IMR-90 (cell line): ENCODE data around the gene EYS. TPM values are rescaled to one million over a fixed set of nuclear protein-coding genes. Genes with fewer than 3 reads are reported as not detected.

Experiments
- ATAC-seq: fragments of 200-7000 bp; cut with Tn5 transposase; 2 replicates; pipeline ENCODE4 v1.9.1; 2020; ENCODE audit warnings: low read depth, mild to moderate bottlenecking, moderate library complexity
- BruUV-seq: library from RNA; stranded (reverse); fragments of 400-500 nt; replicated peaks from 2 replicates; lab custom pipeline; 2021; lab: Mats Ljungman, UMichigan
- CTCF ChIA-PET: fragments of 300-600 bp; formaldehyde crosslinking; extraction: SDS; loops from one replicate; lab custom pipeline; 2021; ENCODE audit warnings: antibody characterized with exemption; lab: Yijun Ruan, JAX
- POLR2A ChIA-PET: fragments of 300-600 bp; sonication (Branson Sonifier 250); formaldehyde crosslinking; loops from one replicate; lab custom pipeline; 2022; ENCODE audit warnings: antibody characterized with exemption; ENCODE audit not compliant: unreplicated experiment; lab: Charles Lee
- DNase-seq: peaks from one replicate; pipeline ENCODE4 v3.0.0; 2013
- H2AFZ ChIP-seq: replicated peaks from 2 replicates; pipeline ENCODE3; 2013; ENCODE audit warnings: low read length, mild to moderate bottlenecking; ENCODE audit not compliant: poor library complexity
- H2AK5ac ChIP-seq: 2 replicates; pipeline ENCODE4 v1.6.1; 2013; ENCODE audit warnings: low read depth, low read length, inconsistent platforms
- H2AK9ac ChIP-seq: replicated peaks from 2 replicates; pipeline ENCODE3; 2013; ENCODE audit warnings: mild to moderate bottlenecking, low read depth, low read length, moderate library complexity; ENCODE audit not compliant: poor library complexity
- H2BK120ac ChIP-seq: 2 replicates; pipeline ENCODE4 v1.6.1; 2013; ENCODE audit warnings: low read depth, low read length, inconsistent platforms
- H2BK15ac ChIP-seq: 3 replicates; pipeline ENCODE4 v1.6.1; 2013; ENCODE audit warnings: low read depth, low read length, inconsistent platforms
- H2BK20ac ChIP-seq: 2 replicates; pipeline ENCODE4 v1.6.1; 2013; ENCODE audit warnings: low read depth, mild to moderate bottlenecking, inconsistent platforms, low read length, moderate library complexity
- H2BK5ac ChIP-seq: 2 replicates; pipeline ENCODE4 v1.6.1; 2013; ENCODE audit warnings: mild to moderate bottlenecking, low read depth, low read length, inconsistent platforms; ENCODE audit not compliant: poor library complexity, severe bottlenecking
- H3K14ac ChIP-seq: replicated peaks from 2 replicates; pipeline ENCODE4 v1.6.1; 2013; ENCODE audit warnings: low read depth, low read length, inconsistent platforms
- H3K18ac ChIP-seq: 2 replicates; pipeline ENCODE4 v1.6.1; 2013; ENCODE audit warnings: low read depth, low read length, control low read depth
- H3K23ac ChIP-seq: 2 replicates; pipeline ENCODE4 v1.6.1; 2013; ENCODE audit warnings: low read depth, low read length, inconsistent platforms
- H3K27ac ChIP-seq: 2 replicates; pipeline ENCODE4 v1.5.1; 2013; ENCODE audit warnings: mild to moderate bottlenecking, control low read depth, low read length; ENCODE audit not compliant: insufficient read depth
- H3K27me3 ChIP-seq: 2 replicates; pipeline ENCODE4 v1.6.1; 2013; ENCODE audit warnings: low read length; ENCODE audit not compliant: control insufficient read depth, insufficient read depth
- H3K36me3 ChIP-seq: 2 replicates; pipeline ENCODE4 v1.6.1; 2013; ENCODE audit warnings: low read length, mixed read lengths; ENCODE audit not compliant: control insufficient read depth, insufficient read depth
- H3K4ac ChIP-seq: 2 replicates; pipeline ENCODE4 v1.6.1; 2013; ENCODE audit warnings: low read depth, low read length, inconsistent platforms
- H3K4me1 ChIP-seq: 2 replicates; pipeline ENCODE4 v1.6.1; 2013; ENCODE audit warnings: low read length, mixed read lengths; ENCODE audit not compliant: control insufficient read depth, insufficient read depth
- H3K4me2 ChIP-seq: 2 replicates; pipeline ENCODE4 v1.6.1; 2013; ENCODE audit warnings: low read depth, mild to moderate bottlenecking, control low read depth, low read length, moderate library complexity
- H3K4me3 ChIP-seq: 2 replicates; pipeline ENCODE4 v1.5.1; 2013; ENCODE audit warnings: low read depth, mild to moderate bottlenecking, control low read depth, low read length, moderate library complexity; ENCODE audit not compliant: insufficient read depth
- H3K56ac ChIP-seq: 2 replicates; pipeline ENCODE4 v1.6.1; 2013; ENCODE audit warnings: low read length, inconsistent platforms; ENCODE audit not compliant: insufficient read depth; ENCODE audit errors: extremely low read depth
- H3K79me1 ChIP-seq, 2 experiments: 2 replicates each; pipeline ENCODE4 v1.6.1; 2013; ENCODE audit warnings: low read length in 2 of 2, inconsistent platforms in 1 of 2, low read depth in 1 of 2
- H3K9ac ChIP-seq: 2 replicates; pipeline ENCODE4 v1.6.1; 2013; ENCODE audit warnings: low read depth, low read length, control low read depth
- H3K9me1 ChIP-seq: 2 replicates; pipeline ENCODE4 v1.6.1; 2013; ENCODE audit warnings: low read length, inconsistent platforms; ENCODE audit not compliant: insufficient read depth
- H3K9me3 ChIP-seq: 2 replicates; pipeline ENCODE4 v1.6.1; 2013; ENCODE audit warnings: low read length; ENCODE audit not compliant: control insufficient read depth, insufficient read depth
- H4K20me1 ChIP-seq: 2 replicates; pipeline ENCODE4 v1.6.1; 2013; ENCODE audit warnings: low read length, inconsistent platforms; ENCODE audit not compliant: insufficient read depth
- H4K5ac ChIP-seq: 2 replicates; pipeline ENCODE4 v1.6.1; 2013; ENCODE audit warnings: mild to moderate bottlenecking, low read depth, low read length, control low read depth
- H4K8ac ChIP-seq, 2 experiments: 2 replicates each; pipeline ENCODE4 v1.6.1; 2013; ENCODE audit warnings: low read depth in 2 of 2, low read length in 2 of 2, control low read depth in 1 of 2, inconsistent platforms in 1 of 2
- H4K91ac ChIP-seq: 2 replicates; pipeline ENCODE4 v1.6.1; 2013; ENCODE audit warnings: low read depth, low read length, inconsistent platforms; ENCODE audit not compliant: insufficient read depth
- BHLHE40 ChIP-seq: fragments of 150-350 bp; IDR thresholded peaks from 2 replicates; pipeline ENCODE4 v1.6.1; 2016; ENCODE audit warnings: mild to moderate bottlenecking, low read depth, low read length
- CHD1 ChIP-seq: IDR thresholded peaks from 2 replicates; pipeline ENCODE4 v1.6.1; 2012; ENCODE audit warnings: low read depth, low read length, improper control_type of control experiment
- POLR2A ChIP-seq: IDR thresholded peaks from 2 replicates; pipeline ENCODE4 v1.6.1; 2012; ENCODE audit warnings: mild to moderate bottlenecking, low read depth, low read length
- dilution Hi-C: fragments of 300-500 bp; cut with HindIII; formaldehyde crosslinking; loops from one replicate; pipeline ENCODE4 v1.14.3; 2018; ENCODE audit warnings: low sequenced_read_pairs; ENCODE audit not compliant: unreplicated experiment
- in situ Hi-C: fragments of 300-500 bp; cut with MboI; formaldehyde crosslinking; loops from 3 replicates; pipeline ENCODE4 v1.14.3; 2019; ENCODE audit warnings: low sequenced_read_pairs, inconsistent platforms, mixed read lengths
- intact Hi-C: fragments of 100-400 bp; cut with micrococcal nuclease; formaldehyde crosslinking; loops from 2 replicates; pipeline ENCODE4 v1.10.0; 2022
- polyA plus RNA-seq, 3 experiments: library from polyadenylated mRNA; depleted of rRNA; stranded (reverse); fragments of >200 nt; gene quantifications; 2 replicates each; pipeline ENCODE4 v1.2.3, GENCODE V29; 2012; ENCODE audit warnings: low replicate concordance in 1 of 3
- total RNA-seq: library from RNA; depleted of rRNA; stranded (reverse); fragments of >200 nt; gene quantifications from 2 replicates; pipeline ENCODE4 v1.2.3, GENCODE V29; 2012

The EYS gene
- total and polyA plus RNA-seq, 2 of the 4 experiments (the other 2 are of a cell fraction), result under 0.01 TPM; not detected in 1

GRCh38 chr6:63714091-63714490 is 1992.9 kb downstream of the EYS start:
- intact Hi-C loops, result loop anchor here (10.0 kb wide), 1 partner anchor 59 kb away; no protein-coding TSS in a partner anchor
- no peak overlapping the region for H4K91ac ChIP-seq
- no peak overlapping the region for H3K23ac ChIP-seq
- no peak overlapping the region for H2BK20ac ChIP-seq
- H3K9ac ChIP-seq, result no peak overlapping the region
- peaks cover 23% of the 10 kb centered on the region for H3K36me3 ChIP-seq
- DNase-seq, result no peak
- no peaks in the 10 kb centered on the region for H3K79me1 ChIP-seq
- no peak overlapping the region for H3K27ac ChIP-seq
- no peak overlapping the region for H2BK5ac ChIP-seq
- POLR2A ChIA-PET, result no interaction called here
- no peak overlapping the region for H2AFZ ChIP-seq
- H3K27me3 ChIP-seq, result no peaks in the 10 kb centered on the region
- H4K20me1 ChIP-seq, result no peaks in the 10 kb centered on the region
- CTCF ChIA-PET, result no interaction called here
- in situ Hi-C loops, result no loop called here
- H2BK120ac ChIP-seq, result no peak overlapping the region
- no TSS peak for BruUV-seq
- no peak overlapping the region for H3K4ac ChIP-seq
- H3K18ac ChIP-seq, result no peak overlapping the region
- dilution Hi-C loops, result no loop called here
- no peak for ATAC-seq
- H2AK9ac ChIP-seq, result no peak overlapping the region
- H4K5ac ChIP-seq, result no peak overlapping the region
- no peaks in the 10 kb centered on the region for H3K9me3 ChIP-seq
- no peaks in the 10 kb centered on the region for H3K9me1 ChIP-seq
- no peak overlapping the region for H4K8ac ChIP-seq
- H3K4me1 ChIP-seq, result no peaks in the 10 kb centered on the region
- H2BK15ac ChIP-seq, result no peak overlapping the region
- no peak for TF ChIP-seq POLR2A
- no peak for TF ChIP-seq CHD1
- TF ChIP-seq BHLHE40, result no peak
- no peak overlapping the region for H3K4me2 ChIP-seq
- no peak overlapping the region for H2AK5ac ChIP-seq
- H3K4me3 ChIP-seq, result no peak overlapping the region
- H3K14ac ChIP-seq, result no peak overlapping the region
- no peak overlapping the region for H3K56ac ChIP-seq
